SU-DHL-6 (cell line): ENCODE data around the gene ZNF146.
"Not testable (repeated sequence)": the region's sequence is repeated elsewhere in the genome, so short reads cannot be mapped to it uniquely, and the experiment has no call there.

Experiments
- H2AFZ ChIP-seq: fragments of 200-600 bp; sonication (generic); 2 replicates; pipeline ENCODE4 v1.6.1; 2014; ENCODE audit warnings: low read depth, mild to moderate bottlenecking, moderate library complexity, mixed read lengths, antibody characterized with exemption, low read length; ENCODE audit not compliant: severe bottlenecking
- H3F3A ChIP-seq: fragments of 200-600 bp; shearing (Covaris generic); 2 replicates; pipeline ENCODE4 v1.6.0; 2016; ENCODE audit warnings: antibody characterized with exemption, mild to moderate bottlenecking; ENCODE audit not compliant: insufficient read depth
- H3K27ac ChIP-seq: fragments of 200-600 bp; sonication (generic); 2 replicates; pipeline ENCODE4 v1.5.1; 2016; ENCODE audit warnings: low read depth, mild to moderate bottlenecking, low read length, moderate library complexity, mixed read lengths
- H3K27me3 ChIP-seq: fragments of 200-600 bp; sonication (generic), shearing (Covaris generic); 2 replicates; pipeline ENCODE4 v1.6.0; 2014; ENCODE audit warnings: mild to moderate bottlenecking, low read length
- H3K36me3 ChIP-seq: fragments of 200-600 bp; sonication (generic); 2 replicates; pipeline ENCODE4 v1.6.1; 2014; ENCODE audit warnings: mild to moderate bottlenecking, low read length, mixed read lengths
- H3K4me2 ChIP-seq: fragments of 300-600, 200-600 bp; shearing (Covaris generic), sonication (generic); 2 replicates; pipeline ENCODE4 v1.6.0; 2014; ENCODE audit warnings: low read length, low read depth, mild to moderate bottlenecking; ENCODE audit not compliant: poor library complexity, severe bottlenecking
- H3K4me3 ChIP-seq: fragments of 200-600 bp; sonication (generic); 2 replicates; pipeline ENCODE4 v1.5.1; 2014; ENCODE audit warnings: antibody characterized with exemption, low read length, mild to moderate bottlenecking, mixed read lengths; ENCODE audit not compliant: insufficient read depth, poor library complexity, severe bottlenecking
- H3K79me2 ChIP-seq: fragments of 200-600 bp; sonication (generic); 2 replicates; pipeline ENCODE4 v1.6.1; 2014; ENCODE audit warnings: mild to moderate bottlenecking, low read length, moderate library complexity; ENCODE audit not compliant: insufficient read depth
- H3K9ac ChIP-seq: fragments of 200-600 bp; sonication (generic); 2 replicates; pipeline ENCODE4 v1.7.0; 2014; ENCODE audit warnings: mild to moderate bottlenecking, low read length
- H3K9me2 ChIP-seq: fragments of 200-600 bp; sonication (generic); replicated peaks from 2 replicates; pipeline ENCODE4 v1.6.1; 2014; ENCODE audit warnings: low read length; ENCODE audit not compliant: insufficient read depth
- H3K9me3 ChIP-seq: fragments of 200-600 bp; sonication (generic); 2 replicates; pipeline ENCODE4 v1.6.1; 2014; ENCODE audit warnings: low read length, mixed read lengths; ENCODE audit not compliant: insufficient read depth
- H4K20me1 ChIP-seq: fragments of 200-600 bp; sonication (generic); 2 replicates; pipeline ENCODE4 v1.6.1; 2014; ENCODE audit warnings: low read depth, mild to moderate bottlenecking, antibody characterized with exemption, low read length, moderate library complexity, mixed read lengths
- CTCF ChIP-seq: fragments of 200-600 bp; sonication (generic); IDR thresholded peaks from one replicate; pipeline ENCODE4 v1.5.1; 2017; ENCODE audit warnings: antibody characterized with exemption, mild to moderate bottlenecking, low read length, moderate library complexity; ENCODE audit not compliant: insufficient read depth, poor library complexity, severe bottlenecking
- EZH2phosphoT487 ChIP-seq: fragments of 200-600 bp; sonication (generic), shearing (Covaris generic); conservative IDR thresholded peaks from 2 replicates; pipeline ENCODE4 v1.6.1; 2018; ENCODE audit warnings: mild to moderate bottlenecking, antibody characterized with exemption, low read length, moderate library complexity, mixed read lengths

The ZNF146 gene

GRCh38 chr19:36214386-36215275, at the start of gene ZNF146, which contains the start of gene ZNF565:
TSS of gene ZNF146 (plus strand) at chr19:36215106. CDS start at chr19:36236441, 21,335 bp downstream.
TSS of gene ZNF565 (minus strand) at chr19:36214665. CDS start at chr19:36201985, 12,680 bp downstream.
- Histone ChIP-seq H2AFZ (peak within 1 kb of the TSS; percentile 97), H3K4me2 (peak within 1 kb of the TSS; percentile 84), H3K9ac (peak within 1 kb of the TSS; percentile 86), H3F3A (peaks cover 4% of the 10 kb centered on the region; the same call in 1 of the 2 replicates), H3K27ac (peak within 1 kb of the TSS; percentile 78), H3K27me3 (no peaks in the 10 kb centered on the region), H3K9me2 (no peaks in the 10 kb centered on the region), H3K9me3 (no peaks in the 10 kb centered on the region), H4K20me1 (peaks cover 9% of the 10 kb centered on the region; the same call in 1 of the 2 replicates), H3K79me2 (peaks cover 46% of the 10 kb centered on the region), H3K36me3 (peaks cover 7% of the 10 kb centered on the region; the same call in 1 of the 2 replicates), H3K4me3 (peak within 1 kb of the TSS; percentile 83)
- no peak for TF ChIP-seq CTCF

- H3K36me3 ChIP-seq = no peaks in the 10 kb centered on the region
- H3K9me3 ChIP-seq = no peaks in the 10 kb centered on the region
- TF ChIP-seq EZH2phosphoT487 = no peak
- TF ChIP-seq CTCF = no peak
- no peak overlapping the region for H3K27ac ChIP-seq
- no peak overlapping the region for H3K9ac ChIP-seq
- no peaks in the 10 kb centered on the region for H3K9me2 ChIP-seq
- H2AFZ ChIP-seq = no peak overlapping the region
- H3K27me3 ChIP-seq = no peaks in the 10 kb centered on the region
- no peak overlapping the region for H3K4me2 ChIP-seq
- no peaks in the 10 kb centered on the region for H4K20me1 ChIP-seq
- no peaks in the 10 kb centered on the region for H3F3A ChIP-seq
- no peak overlapping the region for H3K4me3 ChIP-seq
- H3K79me2 ChIP-seq = no peaks in the 10 kb centered on the region
These were observed 45.7 kb upstream of the ZNF146 start for GRCh38 chr19:36169084-36169760.

GRCh38 chr19:36172852-36173251, 42.1 kb upstream of the ZNF146 start:
- TF ChIP-seq EZH2phosphoT487 (no peak), CTCF (no peak)
- Histone ChIP-seq H3K4me2 (no peak overlapping the region), H3K79me2 (no peaks in the 10 kb centered on the region)

GRCh38 chr19:36173846-36174245, 41.1 kb upstream of the ZNF146 start:
- H3F3A ChIP-seq, H3K4me3 ChIP-seq, H2AFZ ChIP-seq, H3K4me2 ChIP-seq, H3K9ac ChIP-seq, H3K79me2 ChIP-seq, H3K9me2 ChIP-seq, H3K27ac ChIP-seq, H3K36me3 ChIP-seq, H4K20me1 ChIP-seq, H3K27me3 ChIP-seq, H3K9me3 ChIP-seq: not testable (repeated sequence)

More at GRCh38 chr19:36172852-36173251, 42.1 kb upstream of the ZNF146 start:
- no peaks in the 10 kb centered on the region for H3F3A ChIP-seq
- no peak overlapping the region for H3K4me3 ChIP-seq
- no peak overlapping the region for H3K9ac ChIP-seq
- no peaks in the 10 kb centered on the region for H3K9me3 ChIP-seq
- no peaks in the 10 kb centered on the region for H3K36me3 ChIP-seq
- H3K27ac ChIP-seq = no peak overlapping the region
- H2AFZ ChIP-seq = no peak overlapping the region
- no peaks in the 10 kb centered on the region for H4K20me1 ChIP-seq
- no peaks in the 10 kb centered on the region for H3K27me3 ChIP-seq
- no peaks in the 10 kb centered on the region for H3K9me2 ChIP-seq

GRCh38 chr19:36179077-36179476, 35.8 kb upstream of the ZNF146 start:
- not testable (repeated sequence) for H3K9me2 ChIP-seq, H3K27ac ChIP-seq, H3K9ac ChIP-seq, H3K9me3 ChIP-seq, H3K79me2 ChIP-seq, H3K4me3 ChIP-seq, H3K4me2 ChIP-seq, H2AFZ ChIP-seq, H3F3A ChIP-seq, H4K20me1 ChIP-seq, H3K27me3 ChIP-seq, H3K36me3 ChIP-seq
